Measurements from ENCODE around the gene LRP3.

- TF ChIP-seq, protein P1, sequence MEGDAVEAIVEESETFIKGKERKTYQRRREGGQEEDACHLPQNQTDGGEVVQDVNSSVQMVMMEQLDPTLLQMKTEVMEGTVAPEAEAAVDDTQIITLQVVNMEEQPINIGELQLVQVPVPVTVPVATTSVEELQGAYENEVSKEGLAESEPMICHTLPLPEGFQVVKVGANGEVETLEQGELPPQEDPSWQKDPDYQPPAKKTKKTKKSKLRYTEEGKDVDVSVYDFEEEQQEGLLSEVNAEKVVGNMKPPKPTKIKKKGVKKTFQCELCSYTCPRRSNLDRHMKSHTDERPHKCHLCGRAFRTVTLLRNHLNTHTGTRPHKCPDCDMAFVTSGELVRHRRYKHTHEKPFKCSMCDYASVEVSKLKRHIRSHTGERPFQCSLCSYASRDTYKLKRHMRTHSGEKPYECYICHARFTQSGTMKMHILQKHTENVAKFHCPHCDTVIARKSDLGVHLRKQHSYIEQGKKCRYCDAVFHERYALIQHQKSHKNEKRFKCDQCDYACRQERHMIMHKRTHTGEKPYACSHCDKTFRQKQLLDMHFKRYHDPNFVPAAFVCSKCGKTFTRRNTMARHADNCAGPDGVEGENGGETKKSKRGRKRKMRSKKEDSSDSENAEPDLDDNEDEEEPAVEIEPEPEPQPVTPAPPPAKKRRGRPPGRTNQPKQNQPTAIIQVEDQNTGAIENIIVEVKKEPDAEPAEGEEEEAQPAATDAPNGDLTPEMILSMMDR (conservative IDR thresholded peaks at IDR 0.05 in 1 of 2, IDR thresholded peaks at IDR 0.05 in 1 of 2; ENCODE audit: extremely low read depth in 1 of 2, insufficient read depth in 1 of 2, low read depth in 1 of 2, low read length in 2 of 2) = no peak
- no peak for TF ChIP-seq EZH2 (IDR thresholded peaks at IDR 0.05; ENCODE audit: borderline replicate concordance, low read length)
These were observed 32.6 kb downstream of the LRP3 start for GRCh38 chr19:33226550-33227241.

All from mammary epithelial cell (primary cell).